GM19438 (cell line): ENCODE data around the gene PDE8A.
"Not testable (repeated sequence)": the region's sequence is repeated elsewhere in the genome, so short reads cannot be mapped to it uniquely, and the experiment has no call there.

Experiments used
- ATAC-seq: cut with Tn5 transposase; IDR thresholded peaks from one replicate; pipeline ENCODE4 v1.9.1; 2021; ENCODE audit warnings: low read depth; ENCODE audit not compliant: unreplicated experiment

PDE8A gene

DNA sequence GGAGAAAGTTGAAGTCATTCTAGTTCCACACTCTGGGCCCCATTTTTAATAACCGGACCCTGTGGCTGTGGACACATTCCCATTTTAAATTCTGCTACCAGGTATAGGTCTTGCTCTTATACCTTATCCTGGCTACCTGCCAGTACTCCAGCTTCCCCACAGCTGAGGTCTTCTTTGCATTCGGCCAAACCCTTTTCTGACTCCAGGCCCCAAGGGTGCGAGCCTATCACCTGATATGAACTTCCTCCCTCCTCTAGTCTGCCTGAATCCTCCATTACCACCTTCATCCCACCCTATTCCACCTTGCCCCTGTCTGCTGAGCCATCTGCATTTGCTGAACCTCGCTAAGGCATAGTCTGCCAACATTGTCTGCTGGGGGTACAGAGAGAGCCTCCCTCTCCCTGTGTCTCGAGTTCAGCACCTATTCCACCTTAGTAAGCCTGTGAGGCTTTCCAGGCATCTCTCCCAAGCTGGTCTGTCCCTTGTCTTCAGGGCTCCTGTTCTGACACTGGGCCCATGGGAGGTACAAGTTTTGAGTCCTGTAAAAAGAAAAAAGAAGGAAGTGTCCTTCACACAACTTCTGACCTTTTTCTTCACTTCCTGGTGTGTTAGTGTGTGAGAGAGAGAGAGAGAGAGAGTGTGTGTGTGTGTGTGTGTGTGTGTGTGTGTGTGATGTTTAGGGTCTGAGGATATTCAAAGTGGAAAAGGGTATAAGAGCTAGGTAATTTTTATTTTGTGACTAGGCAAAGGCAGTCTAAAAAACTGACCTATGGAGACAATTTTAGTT lies 27.0 kb downstream of the PDE8A start:
- no peak for ATAC-seq

DNA sequence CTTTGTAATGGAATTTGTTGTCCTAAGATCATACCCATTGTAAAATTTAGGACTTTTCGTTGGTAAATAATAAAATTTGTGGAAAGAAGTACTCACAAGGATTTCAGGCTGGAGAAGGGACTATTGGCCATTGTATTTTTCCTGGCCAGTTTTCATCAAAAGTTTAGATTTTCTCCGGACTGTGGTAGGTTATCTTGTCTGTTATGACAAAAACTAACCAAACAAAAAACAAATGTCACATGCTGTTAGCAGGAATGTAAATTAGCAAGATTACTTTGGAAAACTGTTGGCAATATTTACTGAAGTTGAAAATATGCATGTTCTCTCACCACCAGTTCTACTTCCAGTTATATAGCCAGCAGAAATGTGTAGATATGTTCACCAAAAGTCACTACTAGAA lies 27.8 kb downstream of the PDE8A start:
- ATAC-seq = no peak

DNA sequence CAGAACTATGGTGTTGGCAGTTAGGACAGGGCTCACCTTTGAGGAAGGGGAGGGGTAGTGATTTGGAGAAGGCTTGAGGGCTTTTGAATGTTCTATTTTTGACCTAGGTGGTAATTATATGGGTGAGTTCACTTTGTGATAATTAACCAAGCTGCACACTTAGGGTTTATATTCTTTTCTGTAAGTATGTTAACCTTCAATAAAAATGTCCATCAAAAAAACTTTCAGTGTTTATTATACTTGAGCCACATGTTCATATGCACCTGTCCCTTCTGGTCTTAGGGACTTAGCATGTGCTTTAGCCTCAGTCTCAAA lies 28.4 kb downstream of the PDE8A start:
- no peak for ATAC-seq

DNA sequence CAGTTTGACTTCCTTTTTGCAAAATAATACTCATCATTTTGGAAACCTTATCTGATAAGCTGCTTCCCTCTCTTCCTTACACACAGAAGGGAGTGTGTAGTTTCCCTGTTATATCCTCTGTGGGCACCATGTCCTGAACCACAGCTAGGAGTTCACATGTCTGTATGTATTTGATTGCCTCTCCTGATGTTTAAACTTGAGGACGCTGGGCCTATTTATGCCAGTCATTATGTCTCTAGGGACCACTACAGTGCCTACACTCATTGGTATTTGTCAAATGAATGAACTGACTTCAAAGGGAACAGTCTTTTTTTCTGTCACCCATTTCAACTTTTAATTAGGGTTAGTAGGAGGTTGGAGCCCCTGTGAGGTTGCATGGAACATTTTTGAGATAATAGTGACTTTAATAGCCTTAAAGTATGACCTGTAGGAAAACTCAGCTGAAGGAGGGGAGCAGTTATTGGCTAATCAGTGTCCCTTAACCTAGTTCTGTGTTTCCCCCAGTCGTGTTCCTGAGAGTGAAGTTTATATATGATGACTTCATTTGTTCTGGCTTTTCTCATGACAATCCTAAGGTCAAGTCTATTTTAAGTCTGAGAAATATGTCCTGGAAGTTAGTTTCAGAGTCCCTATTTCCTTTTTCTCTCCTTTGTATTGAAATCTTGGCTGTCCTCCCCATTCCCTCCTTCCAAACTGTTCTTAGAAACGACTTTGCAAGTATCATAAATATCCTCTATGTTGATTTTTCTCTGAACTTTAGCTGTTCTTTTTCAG lies 28.9 kb downstream of the PDE8A start:
- ATAC-seq = no peak

DNA sequence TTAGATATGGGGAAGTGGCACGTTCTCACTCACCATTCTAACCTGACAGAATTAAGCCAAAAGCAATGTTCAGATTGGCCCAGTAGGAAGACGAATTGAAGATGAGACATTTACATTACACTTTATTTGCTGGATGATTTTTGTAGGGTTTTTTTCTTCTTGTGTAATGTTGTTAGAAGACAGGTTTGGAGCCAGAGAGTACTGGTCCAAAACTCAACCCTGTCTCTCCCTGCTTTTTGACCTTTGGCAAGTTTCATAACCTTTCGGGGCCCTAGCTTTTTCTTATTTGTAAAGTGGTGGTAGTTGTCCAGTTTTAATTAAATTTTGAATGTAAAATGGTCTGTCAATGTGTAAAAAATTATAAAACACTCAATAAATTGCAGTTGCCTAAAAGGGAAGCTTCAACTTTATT lies 29.5 kb downstream of the PDE8A start:
- ATAC-seq = no peak

DNA sequence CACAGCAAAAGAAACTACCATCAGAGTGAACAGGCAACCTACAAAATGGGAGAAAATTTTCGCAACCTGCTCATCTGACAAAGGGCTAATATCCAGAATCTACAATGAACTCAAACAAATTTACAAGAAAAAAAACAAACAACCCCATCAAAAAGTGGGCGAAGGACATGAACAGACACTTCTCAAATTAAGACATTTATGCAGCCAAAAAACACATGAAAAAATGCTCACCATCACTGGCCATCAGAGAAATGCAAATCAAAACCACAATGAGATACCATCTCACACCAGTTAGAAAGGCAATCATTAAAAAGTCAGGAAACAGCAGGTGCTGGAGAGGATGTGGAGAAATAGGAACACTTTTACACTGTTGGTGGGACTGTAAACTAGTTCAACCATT lies 30.1 kb downstream of the PDE8A start:
- not testable (repeated sequence) for ATAC-seq

DNA sequence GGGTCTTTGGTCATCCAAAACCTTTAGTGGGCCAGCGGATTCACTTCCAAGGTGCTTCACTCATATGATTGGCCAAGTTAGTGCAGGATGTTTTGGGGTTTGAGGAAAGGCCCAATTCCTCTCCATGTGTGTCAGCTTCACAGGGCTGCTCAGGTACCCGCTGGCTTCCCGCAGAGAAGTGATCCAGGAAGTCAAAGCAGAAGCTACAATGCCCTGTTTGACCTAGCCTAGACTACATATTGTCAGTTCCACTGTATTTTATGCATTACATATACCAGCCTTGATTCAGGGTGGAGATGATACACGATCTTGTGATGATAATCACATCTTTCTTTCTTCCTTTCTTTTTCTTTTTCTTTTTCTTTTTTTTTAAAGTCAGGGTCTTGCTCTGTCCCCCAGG lies 32.1 kb downstream of the PDE8A start:
- ATAC-seq = no peak

DNA sequence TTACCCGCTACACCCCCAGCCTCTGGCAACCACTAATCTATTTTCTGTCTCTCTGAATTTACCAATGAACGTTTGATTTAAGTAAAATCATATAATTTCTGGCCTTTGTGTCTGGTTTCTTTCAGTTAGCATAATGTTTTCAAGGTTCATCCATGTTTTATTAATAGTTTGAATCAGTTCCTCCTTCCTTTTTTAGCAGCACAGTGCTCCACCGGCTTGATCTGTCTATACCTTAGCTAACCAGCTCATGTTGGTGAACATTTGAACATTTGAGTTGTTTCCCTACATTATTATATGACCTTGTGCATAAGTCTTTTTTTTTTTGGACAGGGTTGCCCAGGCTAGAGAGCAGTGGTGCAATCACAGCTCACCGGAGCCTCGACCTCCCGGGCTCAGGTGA lies 33.3 kb downstream of the PDE8A start:
- ATAC-seq = no peak

DNA sequence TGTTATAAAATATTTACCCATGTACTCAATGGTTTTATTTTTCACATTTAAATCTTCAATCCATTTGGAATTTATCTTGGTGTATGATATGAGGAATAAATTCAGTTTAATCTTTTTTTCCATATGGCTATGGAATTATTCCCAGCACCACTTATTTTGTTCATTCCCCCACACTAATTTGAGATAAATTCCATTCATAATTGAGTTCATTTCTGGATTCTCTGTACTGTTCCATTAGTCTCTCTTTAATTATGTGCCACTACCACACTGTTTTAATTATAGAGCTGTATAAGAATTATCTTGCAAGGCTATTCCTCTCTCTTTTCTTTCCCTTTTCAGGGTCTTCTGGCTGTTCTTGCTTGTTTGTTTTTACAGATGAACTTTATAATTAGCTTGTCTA lies 34.6 kb downstream of the PDE8A start:
- ATAC-seq = no peak

DNA sequence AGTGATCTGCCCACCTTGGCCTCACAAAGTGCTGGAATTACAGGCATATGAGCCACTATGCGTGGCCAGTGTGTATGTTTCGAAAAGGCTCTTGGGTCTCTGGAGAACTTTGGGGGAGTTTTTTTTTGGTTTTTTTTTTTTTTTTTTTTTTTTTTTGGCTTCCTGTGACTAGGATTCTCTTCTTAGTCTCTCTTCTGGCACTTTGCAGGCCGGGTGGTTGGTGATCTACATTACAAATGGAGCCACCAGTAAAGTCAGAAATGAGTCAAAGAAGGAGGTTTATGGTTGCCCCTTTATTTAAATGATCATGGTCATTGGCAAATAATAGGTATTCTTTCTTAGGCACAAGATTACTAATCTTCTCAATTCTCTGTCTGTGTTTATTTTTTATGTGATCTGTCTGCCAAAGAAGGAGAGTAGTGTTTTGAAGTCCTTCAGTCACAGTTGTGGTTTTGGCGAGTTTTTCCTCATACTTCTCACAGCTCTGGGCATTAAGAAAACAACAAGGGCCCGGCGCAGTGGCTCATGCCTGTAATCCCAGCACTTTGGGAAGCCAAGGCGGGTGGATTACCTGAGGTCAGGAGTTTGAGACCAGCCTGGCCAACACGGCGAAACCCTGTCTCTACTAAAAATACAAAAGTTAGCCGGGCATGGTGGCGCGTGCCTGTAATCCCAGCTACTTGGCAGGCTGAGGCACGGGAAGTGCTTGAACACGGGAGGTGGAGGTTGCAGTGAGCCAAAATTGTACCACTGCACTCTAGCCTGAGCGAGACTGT lies 38.3 kb downstream of the PDE8A start:
- no peak for ATAC-seq

DNA sequence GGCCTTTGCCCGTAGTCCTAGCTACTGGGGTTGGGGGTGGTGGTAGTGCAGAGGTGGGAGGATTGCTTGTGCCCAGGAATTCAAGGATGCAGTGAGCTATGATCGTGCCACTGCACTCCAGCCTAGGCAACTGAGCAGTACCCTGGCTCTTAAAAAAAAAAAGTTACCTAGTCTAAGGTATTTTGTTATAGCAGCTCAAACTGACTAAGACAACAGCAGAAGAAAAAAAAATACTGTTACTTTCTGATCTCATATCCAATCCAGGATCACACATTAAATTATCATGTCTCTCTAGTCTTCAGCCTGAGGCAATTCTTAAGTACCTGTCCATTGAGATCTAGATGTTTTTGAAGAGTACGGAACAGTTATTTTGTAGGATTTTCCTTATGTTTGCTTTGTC lies 39.8 kb downstream of the PDE8A start:
- no peak for ATAC-seq

DNA sequence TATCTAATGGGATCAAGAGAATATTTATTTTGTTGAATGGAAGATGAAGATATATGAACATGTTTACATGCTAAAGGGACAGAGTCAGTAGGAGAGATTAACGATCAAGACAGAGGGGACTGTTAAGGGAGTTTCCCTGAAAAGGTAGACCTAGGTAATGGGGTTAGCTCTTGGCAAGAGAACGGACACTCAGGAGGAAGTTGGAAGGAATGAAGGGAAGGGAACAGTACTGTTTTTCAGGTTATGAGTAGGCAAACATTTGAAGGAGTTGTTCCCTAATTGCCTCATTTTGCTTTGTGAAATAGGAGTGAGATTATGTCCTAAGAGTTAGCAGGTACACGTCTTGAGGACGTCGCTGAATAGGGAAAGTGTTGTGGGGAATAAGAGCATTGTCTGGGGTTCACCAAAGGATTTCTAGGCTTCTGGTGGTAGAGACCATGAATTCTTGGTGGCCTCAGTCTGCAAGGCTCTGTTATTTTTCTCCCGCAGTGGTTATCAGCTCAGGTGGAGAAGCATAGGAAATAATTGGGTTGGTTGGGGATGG lies 41.3 kb downstream of the PDE8A start:
- ATAC-seq = no peak

DNA sequence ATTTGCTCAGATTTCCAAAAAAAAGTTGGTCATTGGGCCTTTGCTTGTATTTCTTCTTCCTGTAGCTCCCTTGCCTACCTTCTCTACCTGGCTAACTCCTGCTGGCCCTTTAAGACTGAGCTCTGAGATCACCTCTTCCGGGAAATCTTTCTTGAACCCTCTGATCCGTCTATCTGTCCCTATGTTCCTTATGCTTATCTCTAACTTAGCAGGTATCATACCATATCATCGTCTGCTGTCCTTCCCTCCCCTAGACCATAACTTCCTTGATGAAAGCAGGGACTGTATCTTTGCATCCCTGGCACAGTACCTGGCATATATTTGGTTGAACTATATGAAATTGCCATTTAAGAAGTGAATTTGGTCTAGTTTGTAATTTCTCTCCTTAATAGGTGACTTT lies 42.3 kb downstream of the PDE8A start:
- no peak for ATAC-seq

DNA sequence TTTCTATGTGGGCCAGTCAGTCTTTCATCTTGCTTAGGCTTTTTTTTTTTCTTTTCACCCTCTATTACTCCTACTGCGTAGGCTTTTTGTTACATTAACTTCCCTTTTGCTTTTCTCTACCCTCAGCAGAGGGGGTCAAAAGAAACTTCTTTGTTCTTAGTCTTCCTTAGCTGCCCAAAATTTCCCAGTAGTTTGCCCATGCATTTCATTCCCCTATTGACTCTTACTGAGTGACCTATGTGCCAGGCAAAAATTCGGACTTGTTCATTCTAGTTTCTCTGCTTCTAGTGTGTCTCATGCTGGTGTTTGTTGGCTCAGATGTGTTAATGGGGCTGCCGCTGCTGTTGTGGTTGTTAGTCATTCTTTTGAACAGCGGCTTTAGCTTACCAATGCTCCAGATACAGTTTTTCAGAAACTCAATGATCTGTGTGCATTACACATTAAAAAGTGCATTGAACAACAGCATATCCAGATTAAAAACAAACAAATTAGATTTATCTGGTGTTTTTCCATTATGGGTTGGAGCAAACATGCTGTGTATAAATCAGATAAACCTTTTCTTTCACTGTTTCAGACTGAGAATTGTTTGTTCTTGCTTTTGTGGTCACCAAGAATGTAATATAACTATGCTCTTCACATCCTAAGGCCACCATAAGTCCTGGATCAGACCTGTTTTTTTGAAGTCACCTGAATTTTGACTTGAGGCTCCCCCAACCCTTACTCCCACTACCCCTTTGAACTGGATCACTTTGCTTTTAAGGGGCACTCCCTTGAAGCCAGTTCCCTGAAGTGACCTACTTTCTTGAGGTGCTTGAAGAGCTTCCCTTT lies 43.1 kb downstream of the PDE8A start:
- no peak for ATAC-seq

DNA sequence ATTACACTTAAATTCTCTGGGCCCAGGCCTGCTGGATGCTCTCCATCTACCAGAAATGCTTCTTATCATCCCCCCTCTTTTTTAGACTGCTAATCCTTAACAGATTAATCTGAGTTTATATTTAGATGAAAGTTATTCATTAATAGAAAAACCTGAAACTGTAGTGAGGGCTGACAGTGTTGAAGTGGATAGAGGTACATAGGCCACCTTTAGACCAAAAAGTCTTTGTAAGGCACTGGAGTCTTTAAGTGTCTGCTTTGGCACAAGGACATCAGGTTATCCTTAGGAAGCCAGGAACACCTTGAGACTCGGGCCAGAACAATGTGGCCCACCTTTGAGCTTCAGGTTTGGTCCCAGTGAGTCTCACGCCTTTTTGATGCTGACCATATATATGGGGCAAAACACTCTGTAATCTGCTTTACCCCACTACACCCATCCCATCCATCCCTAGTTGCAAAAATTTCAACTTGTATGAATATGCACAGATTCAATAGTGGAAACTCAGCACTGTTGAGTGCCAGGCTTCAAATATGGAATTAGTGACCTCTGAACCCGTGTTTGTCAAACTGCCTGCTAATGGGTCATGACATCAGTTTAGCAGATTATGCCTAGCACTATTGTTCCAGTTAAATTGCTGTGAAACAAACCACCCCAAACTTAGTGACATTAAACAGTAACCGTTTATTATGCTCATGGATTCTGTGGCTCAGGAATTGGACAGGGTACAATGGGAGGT lies 44.0 kb downstream of the PDE8A start:
- no peak for ATAC-seq

DNA sequence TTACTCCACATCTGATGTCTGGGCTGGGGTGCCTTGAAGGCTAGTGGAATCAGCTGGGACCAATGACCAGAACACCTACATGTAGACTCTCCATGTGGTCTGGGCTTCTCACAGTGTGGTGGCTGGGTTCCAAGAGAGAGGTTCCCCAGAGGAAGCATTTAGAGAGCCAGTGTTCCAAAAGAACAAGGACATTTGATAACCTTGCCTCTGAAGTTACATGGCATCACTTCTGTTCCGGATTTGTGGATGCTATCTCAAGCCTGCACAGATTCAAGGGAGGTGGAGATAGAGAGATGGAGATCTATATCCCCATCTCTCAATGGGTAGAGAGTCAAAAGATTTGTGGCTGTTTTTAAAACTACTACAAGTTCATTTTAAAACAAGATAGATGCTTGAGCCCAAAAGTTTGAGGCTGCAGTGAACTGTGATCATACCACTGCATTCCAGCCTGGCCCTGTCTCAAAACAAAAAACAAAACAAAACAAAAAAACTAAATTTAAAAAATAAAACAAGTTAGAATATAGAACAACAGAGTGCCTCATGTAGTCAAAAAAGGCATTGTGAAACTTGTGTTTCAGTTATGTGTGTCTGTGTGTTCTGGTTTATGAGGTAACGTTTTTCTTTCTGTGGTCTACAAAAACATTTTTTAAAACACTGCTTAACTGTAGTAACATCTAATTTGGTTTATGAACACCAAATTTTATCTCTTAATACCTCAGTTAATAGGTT lies 44.8 kb downstream of the PDE8A start:
- ATAC-seq = peak; percentile 44

DNA sequence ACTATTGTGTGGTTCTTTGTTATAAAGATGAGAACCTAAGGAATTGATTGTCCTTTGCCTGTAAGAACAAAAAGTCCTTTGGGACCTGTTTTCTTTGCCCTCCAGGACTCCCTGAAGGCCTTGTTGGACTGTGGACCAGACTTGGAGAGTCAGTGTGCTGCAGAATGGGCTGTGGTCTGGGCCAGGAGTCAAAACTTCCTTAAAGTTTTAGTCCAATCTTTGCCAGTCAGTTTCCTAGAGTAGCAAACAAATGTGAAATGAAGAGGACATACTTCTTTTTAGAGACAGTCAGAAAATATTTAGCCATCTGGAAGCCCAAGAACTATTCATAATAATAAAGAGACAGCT lies 45.4 kb downstream of the PDE8A start:
- peak; percentile 4 for ATAC-seq

DNA sequence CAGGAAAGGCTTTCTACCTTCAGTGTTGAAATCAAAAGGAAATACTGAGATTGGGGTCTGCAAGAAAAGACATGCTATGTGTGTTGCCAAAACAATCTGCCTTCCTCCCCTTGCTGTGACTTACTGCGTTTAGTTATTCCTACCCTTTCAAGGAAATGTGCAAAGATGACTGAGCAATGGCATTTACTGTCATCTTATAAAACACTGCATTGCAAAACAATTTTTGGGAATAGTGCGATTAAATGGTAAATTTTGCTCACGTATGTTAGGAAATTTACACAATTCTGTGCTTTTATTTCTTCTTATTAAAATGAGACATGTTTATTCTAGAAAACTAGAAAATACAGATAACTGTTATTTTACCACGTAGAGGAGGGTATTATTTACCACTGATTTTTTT lies 45.8 kb downstream of the PDE8A start:
- no peak for ATAC-seq

DNA sequence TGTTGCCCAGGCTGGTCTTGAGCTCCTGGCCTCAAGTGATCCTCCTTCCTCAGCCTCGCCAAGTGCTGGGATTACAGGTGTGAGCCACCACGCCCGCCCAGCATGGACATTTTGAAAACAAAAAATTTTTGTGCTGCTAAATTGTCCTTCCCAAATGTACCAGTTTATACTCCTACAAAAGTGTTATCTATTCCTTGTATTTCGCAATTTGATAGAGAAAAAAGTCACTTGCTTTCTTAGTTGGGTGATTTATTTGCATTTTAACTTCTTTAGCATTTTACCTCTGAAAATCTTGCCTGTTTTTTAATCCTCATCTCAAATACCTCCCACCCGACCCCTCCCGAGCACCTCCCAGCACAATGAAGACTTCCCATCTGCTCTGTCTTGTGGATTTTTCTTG lies 46.8 kb downstream of the PDE8A start:
- no peak for ATAC-seq
